Measurements from ENCODE around the gene CAMTA2. TPM values are rescaled to one million over a fixed set of nuclear protein-coding genes. Genes with fewer than 3 reads are reported as not detected.

CAMTA2 gene
- total and polyA plus RNA-seq, 2 experiments from 2014 or later: 4.4 to 8.7 TPM

GRCh38 chr17:4972752-4973151, 14.7 kb downstream of the CAMTA2 start (continued):
- TF ChIP-seq, protein P1, sequence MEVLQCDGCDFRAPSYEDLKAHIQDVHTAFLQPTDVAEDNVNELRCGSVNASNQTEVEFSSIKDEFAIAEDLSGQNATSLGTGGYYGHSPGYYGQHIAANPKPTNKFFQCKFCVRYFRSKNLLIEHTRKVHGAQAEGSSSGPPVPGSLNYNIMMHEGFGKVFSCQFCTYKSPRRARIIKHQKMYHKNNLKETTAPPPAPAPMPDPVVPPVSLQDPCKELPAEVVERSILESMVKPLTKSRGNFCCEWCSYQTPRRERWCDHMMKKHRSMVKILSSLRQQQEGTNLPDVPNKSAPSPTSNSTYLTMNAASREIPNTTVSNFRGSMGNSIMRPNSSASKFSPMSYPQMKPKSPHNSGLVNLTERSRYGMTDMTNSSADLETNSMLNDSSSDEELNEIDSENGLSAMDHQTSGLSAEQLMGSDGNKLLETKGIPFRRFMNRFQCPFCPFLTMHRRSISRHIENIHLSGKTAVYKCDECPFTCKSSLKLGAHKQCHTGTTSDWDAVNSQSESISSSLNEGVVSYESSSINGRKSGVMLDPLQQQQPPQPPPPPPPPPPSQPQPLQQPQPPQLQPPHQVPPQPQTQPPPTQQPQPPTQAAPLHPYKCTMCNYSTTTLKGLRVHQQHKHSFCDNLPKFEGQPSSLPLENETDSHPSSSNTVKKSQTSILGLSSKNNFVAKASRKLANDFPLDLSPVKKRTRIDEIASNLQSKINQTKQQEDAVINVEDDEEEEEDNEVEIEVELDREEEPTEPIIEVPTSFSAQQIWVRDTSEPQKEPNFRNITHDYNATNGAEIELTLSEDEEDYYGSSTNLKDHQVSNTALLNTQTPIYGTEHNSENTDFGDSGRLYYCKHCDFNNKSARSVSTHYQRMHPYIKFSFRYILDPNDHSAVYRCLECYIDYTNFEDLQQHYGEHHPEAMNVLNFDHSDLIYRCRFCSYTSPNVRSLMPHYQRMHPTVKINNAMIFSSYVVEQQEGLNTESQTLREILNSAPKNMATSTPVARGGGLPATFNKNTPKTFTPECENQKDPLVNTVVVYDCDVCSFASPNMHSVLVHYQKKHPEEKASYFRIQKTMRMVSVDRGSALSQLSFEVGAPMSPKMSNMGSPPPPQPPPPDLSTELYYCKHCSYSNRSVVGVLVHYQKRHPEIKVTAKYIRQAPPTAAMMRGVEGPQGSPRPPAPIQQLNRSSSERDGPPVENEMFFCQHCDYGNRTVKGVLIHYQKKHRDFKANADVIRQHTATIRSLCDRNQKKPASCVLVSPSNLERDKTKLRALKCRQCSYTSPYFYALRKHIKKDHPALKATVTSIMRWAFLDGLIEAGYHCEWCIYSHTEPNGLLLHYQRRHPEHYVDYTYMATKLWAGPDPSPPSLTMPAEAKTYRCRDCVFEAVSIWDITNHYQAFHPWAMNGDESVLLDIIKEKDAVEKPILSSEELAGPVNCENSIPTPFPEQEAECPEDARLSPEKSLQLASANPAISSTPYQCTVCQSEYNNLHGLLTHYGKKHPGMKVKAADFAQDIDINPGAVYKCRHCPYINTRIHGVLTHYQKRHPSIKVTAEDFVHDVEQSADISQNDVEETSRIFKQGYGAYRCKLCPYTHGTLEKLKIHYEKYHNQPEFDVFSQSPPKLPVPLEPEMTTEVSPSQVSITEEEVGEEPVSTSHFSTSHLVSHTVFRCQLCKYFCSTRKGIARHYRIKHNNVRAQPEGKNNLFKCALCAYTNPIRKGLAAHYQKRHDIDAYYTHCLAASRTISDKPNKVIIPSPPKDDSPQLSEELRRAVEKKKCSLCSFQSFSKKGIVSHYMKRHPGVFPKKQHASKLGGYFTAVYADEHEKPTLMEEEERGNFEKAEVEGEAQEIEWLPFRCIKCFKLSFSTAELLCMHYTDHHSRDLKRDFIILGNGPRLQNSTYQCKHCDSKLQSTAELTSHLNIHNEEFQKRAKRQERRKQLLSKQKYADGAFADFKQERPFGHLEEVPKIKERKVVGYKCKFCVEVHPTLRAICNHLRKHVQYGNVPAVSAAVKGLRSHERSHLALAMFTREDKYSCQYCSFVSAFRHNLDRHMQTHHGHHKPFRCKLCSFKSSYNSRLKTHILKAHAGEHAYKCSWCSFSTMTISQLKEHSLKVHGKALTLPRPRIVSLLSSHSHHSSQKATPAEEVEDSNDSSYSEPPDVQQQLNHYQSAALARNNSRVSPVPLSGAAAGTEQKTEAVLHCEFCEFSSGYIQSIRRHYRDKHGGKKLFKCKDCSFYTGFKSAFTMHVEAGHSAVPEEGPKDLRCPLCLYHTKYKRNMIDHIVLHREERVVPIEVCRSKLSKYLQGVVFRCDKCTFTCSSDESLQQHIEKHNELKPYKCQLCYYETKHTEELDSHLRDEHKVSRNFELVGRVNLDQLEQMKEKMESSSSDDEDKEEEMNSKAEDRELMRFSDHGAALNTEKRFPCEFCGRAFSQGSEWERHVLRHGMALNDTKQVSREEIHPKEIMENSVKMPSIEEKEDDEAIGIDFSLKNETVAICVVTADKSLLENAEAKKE (CRISPR knock-in tag; IDR thresholded peaks at IDR 0.05): no peak
- no peak for TF ChIP-seq ZNF114 (CRISPR knock-in tag; IDR thresholded peaks at IDR 0.05)
- no peak for TF ChIP-seq CREB1 (CRISPR knock-in tag; IDR thresholded peaks at IDR 0.05; ENCODE audit: low read depth)

GRCh38 chr17:4972322-4972721, 15.2 kb downstream of the CAMTA2 start:
- H3K27ac Mint-ChIP-seq: no peak overlapping the region
- H3K9me3 Mint-ChIP-seq: no peaks in the 10 kb centered on the region
- 0 out of 2 replicates have a peak, but pooled peaks cover 9% of the 10 kb centered on the region for H4K20me1 ChIP-seq (replicated peaks; ENCODE audit: insufficient read depth)
- H3K4me3 ChIP-seq: no peak overlapping the region
- no peak for ATAC-seq
- no peak overlapping the region for H3K4me3 Mint-ChIP-seq
- H3K79me2 ChIP-seq (replicated peaks; ENCODE audit: insufficient read depth): peaks cover 16% of the 10 kb centered on the region
- no peak for DNase-seq (ENCODE audit: low spot score)
- H3K4me1 ChIP-seq (ENCODE audit: insufficient read depth): peaks cover 17% of the 10 kb centered on the region
- peaks cover 47% of the 10 kb centered on the region for H3K27me3 Mint-ChIP-seq (ENCODE audit: insufficient read depth, low read depth, poor library complexity)
- H3F3A ChIP-seq (replicated peaks; ENCODE audit: low read depth): peaks cover 10% of the 10 kb centered on the region; the same call in 1 of the 2 replicates
- peak overlapping the region; percentile 57; the same call in 1 of the 2 replicates for H3K4me2 ChIP-seq
- H2AFZ ChIP-seq: no peak overlapping the region
- H3K36me3 ChIP-seq (ENCODE audit: insufficient read depth): no peaks in the 10 kb centered on the region
- peaks cover 44% of the 10 kb centered on the region for H3K36me3 Mint-ChIP-seq (ENCODE audit: low read depth)
- H3K9me2 ChIP-seq (ENCODE audit: insufficient read depth): no peaks in the 10 kb centered on the region
- peaks cover 29% of the 10 kb centered on the region for H3K4me1 Mint-ChIP-seq
- H3K27me3 ChIP-seq (ENCODE audit: insufficient read depth): peaks cover 44% of the 10 kb centered on the region
- no peak overlapping the region for H3K27ac ChIP-seq (ENCODE audit: low read depth)
- no peak for TF ChIP-seq ZNF331 (CRISPR knock-in tag; IDR thresholded peaks at IDR 0.05; ENCODE audit: low read depth)
- TF ChIP-seq, protein P1 (CRISPR knock-in tag; IDR thresholded peaks at IDR 0.05): no peak
- TF ChIP-seq, protein P2, sequence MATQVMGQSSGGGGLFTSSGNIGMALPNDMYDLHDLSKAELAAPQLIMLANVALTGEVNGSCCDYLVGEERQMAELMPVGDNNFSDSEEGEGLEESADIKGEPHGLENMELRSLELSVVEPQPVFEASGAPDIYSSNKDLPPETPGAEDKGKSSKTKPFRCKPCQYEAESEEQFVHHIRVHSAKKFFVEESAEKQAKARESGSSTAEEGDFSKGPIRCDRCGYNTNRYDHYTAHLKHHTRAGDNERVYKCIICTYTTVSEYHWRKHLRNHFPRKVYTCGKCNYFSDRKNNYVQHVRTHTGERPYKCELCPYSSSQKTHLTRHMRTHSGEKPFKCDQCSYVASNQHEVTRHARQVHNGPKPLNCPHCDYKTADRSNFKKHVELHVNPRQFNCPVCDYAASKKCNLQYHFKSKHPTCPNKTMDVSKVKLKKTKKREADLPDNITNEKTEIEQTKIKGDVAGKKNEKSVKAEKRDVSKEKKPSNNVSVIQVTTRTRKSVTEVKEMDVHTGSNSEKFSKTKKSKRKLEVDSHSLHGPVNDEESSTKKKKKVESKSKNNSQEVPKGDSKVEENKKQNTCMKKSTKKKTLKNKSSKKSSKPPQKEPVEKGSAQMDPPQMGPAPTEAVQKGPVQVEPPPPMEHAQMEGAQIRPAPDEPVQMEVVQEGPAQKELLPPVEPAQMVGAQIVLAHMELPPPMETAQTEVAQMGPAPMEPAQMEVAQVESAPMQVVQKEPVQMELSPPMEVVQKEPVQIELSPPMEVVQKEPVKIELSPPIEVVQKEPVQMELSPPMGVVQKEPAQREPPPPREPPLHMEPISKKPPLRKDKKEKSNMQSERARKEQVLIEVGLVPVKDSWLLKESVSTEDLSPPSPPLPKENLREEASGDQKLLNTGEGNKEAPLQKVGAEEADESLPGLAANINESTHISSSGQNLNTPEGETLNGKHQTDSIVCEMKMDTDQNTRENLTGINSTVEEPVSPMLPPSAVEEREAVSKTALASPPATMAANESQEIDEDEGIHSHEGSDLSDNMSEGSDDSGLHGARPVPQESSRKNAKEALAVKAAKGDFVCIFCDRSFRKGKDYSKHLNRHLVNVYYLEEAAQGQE (IDR thresholded peaks at IDR 0.05; ENCODE audit: unreplicated experiment): no peak

All from GM23338 (cell line).